Stimulated activated CD8-positive, alpha-beta memory T cell treated with anti-CD3 and anti-CD28 coated beads, Interleukin-2, amount 100 ng/mL, for 48 hours (primary cell): Measurements from ENCODE around the gene RPL28.
A peak's percentile ranks its signal among the peaks of the same experiment; 100 is the strongest.

ENCODE experiments used
- DNase-seq, 2 donors: peaks; one replicate each; pipeline ENCODE4 v3.0.0-alpha.2; 2020; ENCODE audit warnings: low read depth in 2 of 2

RPL28 gene

GRCh38 chr19:55423225-55424005, 37.7 kb downstream of the RPL28 start:
- DNase-seq = no peak

- no peak for DNase-seq
These were observed 38.8 kb downstream of the RPL28 start for GRCh38 chr19:55424518-55424917.

GRCh38 chr19:55426042-55426441, 40.3 kb downstream of the RPL28 start:
- no peak for DNase-seq

GRCh38 chr19:55431183-55431582, 45.5 kb downstream of the RPL28 start:
- DNase-seq = no peak

- no peak for DNase-seq
These were observed 46.7 kb downstream of the RPL28 start for GRCh38 chr19:55432241-55432959.

- no peak for DNase-seq
These were observed 47.6 kb downstream of the RPL28 start for GRCh38 chr19:55433292-55433691.

GRCh38 chr19:55434356-55434919, 48.7 kb downstream of the RPL28 start:
- DNase-seq = no peak

GRCh38 chr19:55435020-55435419, 49.3 kb downstream of the RPL28 start:
- DNase-seq = no peak

GRCh38 chr19:55436847-55437246, 51.1 kb downstream of the RPL28 start:
- no peak for DNase-seq

GRCh38 chr19:55437410-55437809, 51.7 kb downstream of the RPL28 start:
- DNase-seq = no peak

- no peak for DNase-seq
These were observed 53.3 kb downstream of the RPL28 start for GRCh38 chr19:55439052-55439451.

- DNase-seq = peak in 1 of 2 donors; percentile 27
These were observed 54.8 kb downstream of the RPL28 start for GRCh38 chr19:55440411-55441105.

- no peak for DNase-seq
These were observed 55.6 kb downstream of the RPL28 start for GRCh38 chr19:55441319-55441691.

- DNase-seq = no peak
These were observed 56.1 kb downstream of the RPL28 start for GRCh38 chr19:55441692-55442321.

- DNase-seq = no peak
These were observed 56.7 kb downstream of the RPL28 start for GRCh38 chr19:55442372-55442961.

GRCh38 chr19:55443045-55443823, 57.5 kb downstream of the RPL28 start, which contains the start of gene SHISA7:
TSS of gene SHISA7 (minus strand) at chr19:55443300. CDS start at chr19:55442863, 437 bp downstream.
- no peak for DNase-seq

GRCh38 chr19:55443824-55444480, 58.2 kb downstream of the RPL28 start:
- DNase-seq = no peak

- no peak for DNase-seq
These were observed 58.9 kb downstream of the RPL28 start for GRCh38 chr19:55444646-55445045.

GRCh38 chr19:55446060-55446459, 60.3 kb downstream of the RPL28 start:
- DNase-seq = no peak
